ENCODE data around the gene GRK5. TPM values are rescaled to one million over a fixed set of nuclear protein-coding genes. Genes with fewer than 3 reads are reported as not detected.
"Not testable (repeated sequence)": the region's sequence is repeated elsewhere in the genome, so short reads cannot be mapped to it uniquely, and the experiment has no call there.

GRK5 gene
- total and polyA plus RNA-seq, 5 donors, result 31.3 to 89.9 (median 57.6) TPM

DNA sequence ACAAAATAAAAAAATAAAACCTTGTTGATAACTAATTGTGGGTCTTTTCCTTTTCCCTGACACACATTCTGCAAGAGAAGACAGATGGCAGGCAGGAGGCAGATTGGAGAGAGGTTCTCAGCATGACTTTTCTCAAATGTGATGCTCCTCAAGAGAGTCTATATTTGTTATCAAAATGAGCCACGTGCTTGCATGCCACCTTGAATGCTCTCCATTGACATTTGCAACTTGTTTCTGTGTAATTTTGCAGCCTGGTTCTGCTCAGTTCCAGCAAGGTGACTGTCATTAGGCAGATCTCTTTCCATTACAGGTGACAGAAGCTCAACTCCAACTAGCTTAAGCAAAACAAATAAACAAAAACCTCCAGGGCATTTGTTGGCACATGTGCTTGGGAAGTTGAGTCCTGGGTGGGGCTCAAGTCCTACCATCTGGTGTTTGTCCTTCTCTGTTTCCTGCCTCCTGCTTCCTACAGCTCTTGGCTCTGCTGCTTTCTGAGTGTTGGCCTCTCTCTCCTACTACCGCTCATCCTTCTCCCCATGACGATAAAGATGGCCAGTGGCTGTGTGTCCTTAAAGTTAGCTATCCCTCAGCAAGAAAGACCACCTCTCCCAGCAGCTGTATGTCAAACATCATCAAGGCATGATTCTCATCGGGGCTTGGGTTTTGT, 56.7 kb downstream of the GRK5 start:
- 33% methylated on average over 4 of the region's 4 CpGs for WGBS
- Histone ChIP-seq H3K4me3 (ENCODE audit: low read length) (no peak overlapping the region), H3K27ac (ENCODE audit: low read length) (peak overlapping the region; percentile 34), H3K4me1 (ENCODE audit: control insufficient read depth, insufficient read depth, low read length) (peaks cover 16% of the 10 kb centered on the region), H3K9me3 (ENCODE audit: control insufficient read depth, low read length) (no peaks in the 10 kb centered on the region), H3K27me3 (ENCODE audit: control insufficient read depth, insufficient read depth) (no peaks in the 10 kb centered on the region)
- ATAC-seq (peak; percentile 60 to 67), DNase-seq (peak in 1 of 3 donors; percentile 61)
- intact Hi-C loops (cut with DNase I), result no loop called here

DNA sequence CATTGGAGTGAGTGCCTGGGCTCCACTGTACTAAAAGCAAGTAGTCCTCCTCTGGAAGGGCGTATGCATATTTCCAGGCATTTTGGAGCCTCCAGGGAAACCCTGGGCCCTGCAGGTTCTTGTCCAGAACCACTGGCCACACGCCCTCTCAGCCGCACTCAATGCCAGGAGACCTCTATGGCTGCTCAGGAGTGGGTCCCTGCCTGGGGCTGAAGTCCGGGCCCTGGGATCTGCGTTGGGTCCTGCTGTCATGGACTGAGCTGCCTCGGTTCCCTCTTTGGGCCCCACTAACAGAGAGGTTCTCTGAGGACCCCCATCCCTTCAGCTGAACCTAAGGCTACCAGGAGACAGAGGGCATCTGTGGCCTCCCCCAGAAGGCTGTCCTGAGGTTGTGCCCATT, 58.3 kb downstream of the GRK5 start:
- Histone ChIP-seq H3K27me3 (ENCODE audit: control insufficient read depth, insufficient read depth) (no peaks in the 10 kb centered on the region), H3K9me3 (ENCODE audit: control insufficient read depth, low read length) (no peaks in the 10 kb centered on the region), H3K4me1 (ENCODE audit: control insufficient read depth, insufficient read depth, low read length) (peaks cover 24% of the 10 kb centered on the region), H3K4me3 (ENCODE audit: low read length) (no peak overlapping the region), H3K27ac (ENCODE audit: low read length) (no peak overlapping the region)
- ATAC-seq (no peak), DNase-seq (no peak)
- WGBS, result 98% methylated on average over 6 of the region's 6 CpGs
- intact Hi-C loops (cut with DNase I), result no loop called here

DNA sequence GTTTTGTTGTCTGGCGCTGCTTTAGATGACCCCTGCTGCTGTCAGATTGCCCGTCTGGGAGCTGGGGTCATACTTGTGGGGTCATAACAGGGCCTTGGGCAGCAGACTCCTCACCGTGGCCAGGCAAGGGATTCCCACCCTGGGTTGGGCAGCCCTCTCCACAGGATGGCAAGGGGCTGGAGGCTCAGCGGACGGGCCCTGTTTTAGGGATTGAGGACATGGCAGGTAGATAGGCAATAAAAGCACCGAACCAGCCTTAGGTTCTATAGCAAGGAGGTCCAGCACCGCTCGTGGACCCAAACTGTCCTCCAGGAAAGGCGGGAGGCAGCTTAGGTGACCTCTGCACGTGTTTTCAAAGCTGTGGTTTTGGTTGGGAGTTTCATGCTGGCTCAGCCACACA, 60.0 kb downstream of the GRK5 start:
- H3K27ac ChIP-seq (ENCODE audit: low read length), result no peak overlapping the region
- 86% methylated on average over 10 of the region's 10 CpGs for WGBS
- no peak for DNase-seq

DNA sequence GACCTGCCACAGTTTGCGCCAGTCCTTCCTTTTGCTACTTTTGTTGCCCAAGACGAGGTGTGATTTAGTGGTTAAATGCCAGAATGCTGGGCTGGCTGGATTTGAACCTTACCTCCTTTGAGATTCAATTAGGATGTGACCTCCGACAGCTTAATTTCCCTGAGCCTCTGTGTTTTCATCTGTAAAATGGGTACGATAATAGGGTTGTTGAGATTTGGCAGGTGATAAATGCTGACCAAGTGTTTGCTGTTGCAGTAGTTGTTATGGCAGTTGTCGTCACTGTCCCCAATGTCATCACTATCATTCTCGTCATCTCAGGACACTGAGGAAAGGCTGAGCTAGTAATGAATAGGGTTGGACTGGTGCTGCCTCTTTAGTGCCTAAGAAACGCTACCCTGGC, 61.1 kb downstream of the GRK5 start:
- WGBS, result 89% methylated on average over 7 of the region's 7 CpGs
- peak overlapping the region; percentile 59 for H3K27ac ChIP-seq (ENCODE audit: low read length)
- DNase-seq, result no peak
- no peak overlapping the region for H3K4me3 ChIP-seq (ENCODE audit: low read length)
- ATAC-seq, result no peak
- intact Hi-C loops (cut with DNase I), result no loop called here
- peaks cover 39% of the 10 kb centered on the region for H3K4me1 ChIP-seq (ENCODE audit: control insufficient read depth, insufficient read depth, low read length)
- no peaks in the 10 kb centered on the region for H3K27me3 ChIP-seq (ENCODE audit: control insufficient read depth, insufficient read depth)
- no peaks in the 10 kb centered on the region for H3K9me3 ChIP-seq (ENCODE audit: control insufficient read depth, low read length)

More for the DNA sequence above, 60.0 kb downstream of the GRK5 start:
- H3K4me1 ChIP-seq (ENCODE audit: control insufficient read depth, insufficient read depth, low read length), result peaks cover 31% of the 10 kb centered on the region
- no peak overlapping the region for H3K4me3 ChIP-seq (ENCODE audit: low read length)
- intact Hi-C loops (cut with DNase I), result no loop called here
- ATAC-seq, result no peak
- no peaks in the 10 kb centered on the region for H3K27me3 ChIP-seq (ENCODE audit: control insufficient read depth, insufficient read depth)
- no peaks in the 10 kb centered on the region for H3K9me3 ChIP-seq (ENCODE audit: control insufficient read depth, low read length)

DNA sequence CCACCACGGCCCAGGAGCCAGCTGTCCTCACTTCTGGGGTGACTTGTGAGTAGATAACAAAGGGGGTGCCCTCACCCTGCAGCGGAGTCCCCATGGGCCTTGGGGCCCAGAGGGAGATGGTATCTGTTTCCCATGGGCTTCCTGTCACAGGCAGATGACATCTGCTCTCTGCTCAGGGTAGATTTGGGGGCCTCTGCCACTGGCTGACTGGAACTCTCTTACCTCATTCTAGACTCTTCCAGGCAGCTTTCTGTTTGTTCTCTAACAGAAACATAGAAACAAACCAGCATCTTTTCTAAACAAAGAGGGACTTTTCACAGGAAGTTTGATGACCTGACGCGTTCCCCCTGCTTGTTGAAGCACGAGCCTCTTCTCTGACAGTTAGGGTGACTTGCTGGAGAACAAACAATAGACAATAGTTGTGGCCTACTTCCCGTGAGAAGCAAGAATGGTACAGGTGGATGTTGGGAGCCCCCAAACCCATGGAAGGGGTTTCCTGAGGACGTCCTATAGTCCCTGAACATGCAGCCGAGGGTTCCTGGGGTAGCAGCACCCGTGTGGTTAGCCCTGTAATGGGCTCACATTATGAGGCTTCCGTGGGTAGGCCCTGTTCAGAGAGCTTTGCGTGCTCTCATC, 61.6 kb downstream of the GRK5 start:
- no peaks in the 10 kb centered on the region for H3K9me3 ChIP-seq (ENCODE audit: control insufficient read depth, low read length)
- peak overlapping the region; percentile 83 for H3K27ac ChIP-seq (ENCODE audit: low read length)
- H3K4me3 ChIP-seq (ENCODE audit: low read length), result no peak overlapping the region
- intact Hi-C loops (cut with DNase I), result no loop called here
- H3K27me3 ChIP-seq (ENCODE audit: control insufficient read depth, insufficient read depth), result no peaks in the 10 kb centered on the region
- H3K4me1 ChIP-seq (ENCODE audit: control insufficient read depth, insufficient read depth, low read length), result peaks cover 37% of the 10 kb centered on the region
- 59% methylated on average over 11 of the region's 11 CpGs for WGBS
- ATAC-seq, result no peak
- peak in 1 of 3 donors; percentile 46 for DNase-seq

DNA sequence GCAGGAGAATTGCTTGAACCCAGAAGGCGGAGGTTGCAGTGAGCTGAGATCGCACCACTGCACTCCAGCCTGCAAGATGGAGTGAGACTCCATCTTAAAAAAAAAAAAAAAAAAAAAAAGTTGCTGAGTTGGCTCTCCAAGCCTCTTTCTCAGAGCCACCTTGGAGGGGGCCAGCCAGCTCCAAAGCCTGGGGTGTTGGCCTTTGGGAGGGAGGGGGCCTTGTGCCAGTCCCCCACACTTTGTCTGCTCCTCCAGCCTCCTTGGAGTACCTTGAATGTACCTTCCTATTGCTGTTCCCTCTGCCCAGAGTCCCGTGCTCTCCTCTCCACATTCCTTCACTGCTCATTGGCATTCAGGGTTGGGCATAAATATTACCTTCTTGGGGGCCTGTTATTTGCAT, 62.4 kb downstream of the GRK5 start:
- Histone ChIP-seq H3K4me1 (ENCODE audit: control insufficient read depth, insufficient read depth, low read length) (peaks cover 36% of the 10 kb centered on the region), H3K9me3 (ENCODE audit: control insufficient read depth, low read length) (no peaks in the 10 kb centered on the region), H3K27me3 (ENCODE audit: control insufficient read depth, insufficient read depth) (no peaks in the 10 kb centered on the region), H3K4me3 (ENCODE audit: low read length) (no peak overlapping the region), H3K27ac (ENCODE audit: low read length) (peak overlapping the region; percentile 29)
- DNase-seq (peak in 1 of 3 donors; percentile 41), ATAC-seq (no peak)
- intact Hi-C loops (cut with DNase I), result loop anchor here in 1 of 4 donors (5.0 kb wide), 1 partner anchor 62 kb away; the partner anchor contains the start of gene GRK5
- WGBS, result 93% methylated on average over 3 of the region's 3 CpGs

DNA sequence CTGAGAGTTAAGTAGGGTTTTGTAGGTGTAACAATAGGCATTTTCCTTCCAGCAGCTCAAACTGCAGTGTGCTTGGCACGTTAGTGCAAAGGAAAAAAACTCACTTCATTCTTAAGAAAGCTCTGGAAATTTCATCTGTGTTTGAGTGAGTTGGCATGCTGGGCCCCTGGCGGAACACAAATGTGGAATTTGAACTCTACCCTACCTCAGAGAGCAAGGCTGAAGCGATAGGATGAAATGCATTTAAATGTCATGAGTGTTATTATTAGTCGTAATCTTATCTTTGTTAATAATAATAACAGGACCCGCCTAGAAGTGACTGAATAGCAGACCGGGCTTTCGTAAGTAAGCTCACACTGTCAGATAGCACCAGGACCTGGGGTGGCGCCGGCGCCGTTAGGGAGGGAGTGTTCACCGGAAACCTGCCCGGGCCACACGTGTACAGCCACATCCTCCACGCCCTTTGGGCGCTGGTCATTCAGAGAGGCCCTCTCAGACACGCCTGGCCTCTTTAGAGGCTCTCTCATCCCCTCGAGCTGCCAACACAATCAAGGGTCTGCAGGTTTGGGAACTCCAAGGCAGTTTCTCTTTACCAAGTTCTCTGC, 63.5 kb downstream of the GRK5 start:
- Histone ChIP-seq H3K27me3 (ENCODE audit: control insufficient read depth, insufficient read depth) (no peaks in the 10 kb centered on the region), H3K27ac (ENCODE audit: low read length) (peak overlapping the region; percentile 83), H3K9me3 (ENCODE audit: control insufficient read depth, low read length) (no peaks in the 10 kb centered on the region), H3K4me1 (ENCODE audit: control insufficient read depth, insufficient read depth, low read length) (peaks cover 39% of the 10 kb centered on the region), H3K4me3 (ENCODE audit: low read length) (no peak overlapping the region)
- intact Hi-C loops (cut with DNase I), result loop anchor here in 1 of 4 donors (5.0 kb wide), 1 partner anchor 64 kb away; the partner anchor contains the start of gene GRK5
- ATAC-seq (peak; percentile 89 to 94), DNase-seq (peak; percentile 95 to 96 (median 95))
- 8% methylated on average over 18 of the region's 18 CpGs for WGBS

DNA sequence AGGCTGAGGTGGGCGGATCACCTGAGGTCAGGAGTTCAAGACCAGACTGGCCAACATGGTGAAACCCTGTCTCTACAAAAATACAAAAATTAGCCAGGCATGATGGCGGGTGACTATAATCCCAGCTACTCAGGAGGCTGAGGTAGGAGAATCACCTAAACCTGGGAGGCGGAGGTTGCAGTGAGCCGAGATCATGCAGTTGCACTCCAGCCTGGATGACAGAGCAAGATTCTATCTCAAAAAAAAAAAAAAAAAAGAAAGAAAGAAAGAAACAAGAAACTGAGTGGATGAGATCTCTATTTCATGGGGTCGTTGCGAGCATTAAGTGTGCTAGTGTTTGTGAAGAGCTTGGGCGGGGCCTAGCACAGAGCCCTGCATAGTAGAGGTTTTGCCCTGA, 65.0 kb downstream of the GRK5 start:
- peaks cover 39% of the 10 kb centered on the region for H3K4me1 ChIP-seq (ENCODE audit: control insufficient read depth, insufficient read depth, low read length)

DNA sequence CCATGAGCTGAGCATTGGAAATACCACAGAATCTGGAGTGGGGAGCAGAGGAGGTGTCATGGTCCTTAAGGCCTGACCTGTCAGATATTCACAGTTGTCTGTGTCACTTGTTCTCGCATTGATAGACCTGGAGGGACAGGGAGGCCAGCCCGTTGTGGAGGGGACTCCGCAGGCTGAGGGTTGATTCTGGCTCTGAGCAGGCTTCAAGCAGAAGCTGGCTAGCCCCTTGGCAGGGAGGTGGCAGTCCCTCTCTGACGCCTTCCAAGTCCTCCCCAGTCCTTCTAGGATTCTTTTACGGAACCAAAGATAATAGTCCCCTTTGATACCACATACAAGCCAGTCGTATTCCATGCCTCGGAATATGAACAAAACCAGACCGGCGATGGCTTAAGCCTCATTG, 65.4 kb downstream of the GRK5 start:
- Histone ChIP-seq H3K4me3 (ENCODE audit: low read length) (no peak overlapping the region), H3K9me3 (ENCODE audit: control insufficient read depth, low read length) (no peaks in the 10 kb centered on the region), H3K27me3 (ENCODE audit: control insufficient read depth, insufficient read depth) (no peaks in the 10 kb centered on the region), H3K4me1 (ENCODE audit: control insufficient read depth, insufficient read depth, low read length) (peaks cover 38% of the 10 kb centered on the region), H3K27ac (ENCODE audit: low read length) (peak overlapping the region; percentile 20)
- DNase-seq (peak in 1 of 3 donors; percentile 63), ATAC-seq (no peak)
- 60% methylated on average over 9 of the region's 9 CpGs for WGBS
- intact Hi-C loops (cut with DNase I), result loop anchor here in 1 of 4 donors (5.0 kb wide), 1 partner anchor 65 kb away; the partner anchor contains the start of gene GRK5

More for the DNA sequence above, 65.0 kb downstream of the GRK5 start:
- DNase-seq; H3K9me3 ChIP-seq (ENCODE audit: control insufficient read depth, low read length); H3K27me3 ChIP-seq (ENCODE audit: control insufficient read depth, insufficient read depth); H3K4me3 ChIP-seq (ENCODE audit: low read length); ATAC-seq: not testable (repeated sequence)
- intact Hi-C loops (cut with DNase I), result loop anchor here in 1 of 4 donors (5.0 kb wide), 1 partner anchor 65 kb away; the partner anchor contains the start of gene GRK5
- peak overlapping the region; percentile 83 for H3K27ac ChIP-seq (ENCODE audit: low read length)
- WGBS, result 84% methylated on average over 7 of the region's 7 CpGs

DNA sequence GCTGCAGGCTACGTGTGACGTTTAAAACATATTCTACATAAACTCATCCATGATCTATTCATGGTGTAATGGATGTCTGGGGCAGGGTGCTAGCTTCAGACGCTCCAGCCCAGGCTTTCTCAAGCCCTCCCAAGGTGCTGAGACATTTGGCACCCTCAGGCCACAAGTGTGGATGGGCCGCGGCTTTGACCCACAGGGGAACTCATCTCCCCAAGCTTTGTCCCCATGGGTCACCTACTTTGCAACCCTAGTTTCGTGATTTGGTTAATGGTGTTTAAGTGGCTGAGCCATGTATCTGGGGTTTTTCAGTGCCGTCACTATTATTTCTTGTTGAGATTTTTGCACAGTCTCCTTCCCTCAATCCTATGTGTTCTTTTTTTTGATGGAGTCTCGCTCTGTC, 66.0 kb downstream of the GRK5 start:
- intact Hi-C loops (cut with DNase I), result loop anchor here in 1 of 4 donors (5.0 kb wide), 1 partner anchor 66 kb away; the partner anchor contains the start of gene GRK5
- no peak overlapping the region for H3K4me3 ChIP-seq (ENCODE audit: low read length)
- H3K27ac ChIP-seq (ENCODE audit: low read length), result no peak overlapping the region
- H3K4me1 ChIP-seq (ENCODE audit: control insufficient read depth, insufficient read depth, low read length), result peaks cover 39% of the 10 kb centered on the region
- ATAC-seq (no peak), DNase-seq (peak in 1 of 3 donors; percentile 19)
- H3K27me3 ChIP-seq (ENCODE audit: control insufficient read depth, insufficient read depth), result no peaks in the 10 kb centered on the region
- WGBS, result 93% methylated on average over 8 of the region's 8 CpGs
- no peaks in the 10 kb centered on the region for H3K9me3 ChIP-seq (ENCODE audit: control insufficient read depth, low read length)
